GM19023 (cell line): ENCODE data around the gene DPPA3.
"Not testable (repeated sequence)": the region's sequence is repeated elsewhere in the genome, so short reads cannot be mapped to it uniquely, and the experiment has no call there.

Experiments used
- ATAC-seq: cut with Tn5 transposase; IDR thresholded peaks from one replicate; pipeline ENCODE4 v1.9.1; 2021; ENCODE audit warnings: mild to moderate bottlenecking, moderate library complexity; ENCODE audit not compliant: unreplicated experiment

The DPPA3 gene

GRCh38 chr12:7711133-7711532 lies at the start of gene DPPA3:
Gene DPPA3 (plus strand): TSS chr12:7711433. CDS start chr12:7711571, 138 bp downstream.
- ATAC-seq = no peak

DNA sequence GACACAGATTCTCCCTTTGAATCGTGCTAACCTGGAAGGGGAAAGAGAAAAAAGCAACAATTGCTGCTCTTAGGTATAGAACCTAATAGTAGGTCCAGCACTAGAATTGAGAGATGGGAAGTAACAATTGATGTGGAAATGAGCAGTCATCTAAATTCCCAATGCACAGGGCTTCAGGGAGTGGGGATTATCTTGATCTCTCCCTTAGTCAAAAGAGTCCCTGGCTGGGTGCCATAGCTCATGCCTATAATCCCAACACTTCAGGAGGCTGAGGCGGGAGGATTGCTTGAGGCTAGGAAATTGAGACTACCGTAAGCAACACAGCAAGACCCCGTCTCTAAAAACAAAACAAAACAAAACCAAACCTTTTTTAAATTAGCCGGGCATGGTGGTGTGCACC lies 49.5 kb upstream of the DPPA3 start:
- ATAC-seq = no peak

DNA sequence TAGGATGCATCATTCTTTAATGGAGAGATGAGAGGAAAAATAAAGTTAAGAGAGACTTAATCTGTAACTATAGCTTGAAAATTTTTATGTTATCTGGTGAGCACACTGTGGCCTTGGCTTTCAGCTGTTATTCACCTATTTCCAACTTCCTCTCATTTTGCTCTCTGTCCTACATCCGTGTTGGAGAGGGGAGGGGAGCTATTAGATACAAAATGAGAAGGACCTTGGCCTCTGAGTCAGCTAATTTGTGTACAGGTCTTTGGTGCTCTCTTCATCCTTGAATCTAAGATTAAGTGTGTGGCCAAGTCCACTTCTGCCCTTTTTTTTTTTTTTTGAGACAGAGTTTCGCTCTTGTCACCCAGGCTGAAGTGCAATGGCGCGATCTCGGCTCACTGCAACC lies 44.6 kb upstream of the DPPA3 start:
- ATAC-seq = no peak

DNA sequence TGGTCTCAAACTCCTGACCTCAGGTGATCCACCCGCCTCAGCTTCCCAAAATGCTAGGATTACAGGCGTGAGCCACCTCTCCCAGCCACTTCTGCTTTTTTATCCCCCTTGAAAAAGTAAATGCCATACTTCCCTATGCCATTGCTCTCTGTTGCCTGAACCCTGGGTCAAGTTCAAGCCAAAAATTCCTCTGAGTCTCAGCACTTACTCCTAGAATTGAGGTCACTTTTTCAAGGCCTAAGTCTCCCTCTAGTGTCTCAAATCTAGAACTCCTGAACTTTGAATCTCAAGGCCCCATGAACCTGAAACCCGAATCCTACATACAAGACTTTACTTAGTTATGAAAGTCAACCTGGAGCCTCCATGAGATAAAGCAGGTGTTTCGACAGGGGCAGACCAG lies 44.1 kb upstream of the DPPA3 start:
- no peak for ATAC-seq

GRCh38 chr12:7668171-7668570 lies 43.1 kb upstream of the DPPA3 start:
- ATAC-seq = no peak

GRCh38 chr12:7675455-7675854 lies 35.8 kb upstream of the DPPA3 start:
- ATAC-seq = not testable (repeated sequence)

DNA sequence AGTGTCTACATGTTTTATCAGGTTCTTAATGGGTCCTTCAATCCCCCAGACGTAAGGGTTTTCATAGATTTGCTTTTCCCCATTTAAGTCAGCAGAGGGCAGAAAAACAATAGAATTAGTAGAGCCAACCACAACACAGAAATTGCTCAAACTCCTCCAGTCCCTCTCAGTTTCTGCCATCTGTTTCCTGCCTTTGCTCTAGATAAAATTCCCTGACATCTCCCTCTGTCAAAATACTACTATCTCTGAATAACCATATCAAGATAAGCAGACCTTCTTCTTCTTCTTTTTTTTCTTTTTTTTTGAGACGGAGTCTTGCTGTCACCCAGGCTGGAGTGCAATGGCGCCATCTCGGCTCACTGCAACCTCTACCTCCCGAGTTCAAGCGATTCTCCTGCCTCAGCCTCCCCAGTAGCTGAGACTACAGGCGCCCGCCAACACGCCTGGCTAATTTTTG lies 33.8 kb upstream of the DPPA3 start:
- not testable (repeated sequence) for ATAC-seq

- ATAC-seq = no peak
Measured at GRCh38 chr12:7678744-7679143, 32.5 kb upstream of the DPPA3 start.

DNA sequence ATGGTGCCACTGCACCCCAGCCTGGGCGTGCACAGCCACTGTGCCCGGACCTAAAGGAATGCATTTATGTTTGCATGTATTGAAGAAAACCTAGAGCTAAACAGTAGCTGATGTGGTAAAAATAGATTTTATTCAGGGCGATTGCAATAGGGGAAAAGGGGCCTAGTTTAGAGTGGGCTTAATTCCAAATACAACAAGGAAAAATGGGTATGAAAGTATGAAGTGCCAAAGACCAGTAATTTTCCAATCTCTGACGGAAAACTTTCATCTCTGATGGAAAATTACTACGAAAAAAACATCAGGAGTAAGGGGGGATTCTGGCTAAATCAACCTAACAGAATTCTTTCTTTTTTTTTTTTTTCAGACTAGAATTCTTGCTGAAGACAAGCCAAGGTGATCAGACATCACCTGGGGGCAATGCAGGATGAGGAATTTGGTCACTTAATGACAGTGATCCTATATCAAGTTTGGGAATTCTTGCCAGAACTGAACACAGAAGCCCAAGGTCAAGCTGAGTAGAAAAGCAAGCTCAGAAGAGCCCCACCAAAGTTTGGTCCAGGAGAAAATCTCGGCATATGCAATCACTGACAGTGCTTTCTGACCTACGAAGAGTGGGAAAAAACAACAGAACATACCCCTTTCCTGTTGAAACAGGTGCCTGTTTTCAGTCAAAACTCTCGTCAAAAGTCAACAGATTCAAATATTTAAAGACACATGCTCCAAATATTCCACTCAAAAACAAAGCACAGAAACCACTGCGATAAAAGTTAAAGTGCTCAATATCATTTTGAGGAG lies 31.8 kb upstream of the DPPA3 start:
- ATAC-seq = no peak

- ATAC-seq = no peak
Measured at GRCh38 chr12:7681535-7681934, 29.7 kb upstream of the DPPA3 start.

DNA sequence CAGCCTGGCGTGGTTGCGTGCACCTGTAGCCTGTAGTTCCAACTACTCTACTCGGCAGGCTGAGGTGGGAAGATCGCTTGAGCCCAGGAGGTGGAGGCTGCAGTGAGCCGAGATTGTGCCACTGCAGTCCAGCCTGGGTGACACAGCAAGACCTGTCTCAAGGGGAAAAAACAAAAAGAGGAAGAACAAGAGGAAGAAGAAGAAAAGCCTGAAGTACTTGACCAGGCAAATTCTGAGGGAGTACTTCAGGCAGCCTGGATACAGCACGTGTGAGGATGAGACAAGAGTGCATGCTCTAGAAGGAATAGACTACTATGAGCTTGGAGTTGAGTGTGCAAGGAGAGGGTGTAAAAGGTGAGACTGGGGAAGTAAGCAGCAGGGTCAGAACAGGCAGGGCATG lies 17.4 kb upstream of the DPPA3 start:
- no peak for ATAC-seq

DNA sequence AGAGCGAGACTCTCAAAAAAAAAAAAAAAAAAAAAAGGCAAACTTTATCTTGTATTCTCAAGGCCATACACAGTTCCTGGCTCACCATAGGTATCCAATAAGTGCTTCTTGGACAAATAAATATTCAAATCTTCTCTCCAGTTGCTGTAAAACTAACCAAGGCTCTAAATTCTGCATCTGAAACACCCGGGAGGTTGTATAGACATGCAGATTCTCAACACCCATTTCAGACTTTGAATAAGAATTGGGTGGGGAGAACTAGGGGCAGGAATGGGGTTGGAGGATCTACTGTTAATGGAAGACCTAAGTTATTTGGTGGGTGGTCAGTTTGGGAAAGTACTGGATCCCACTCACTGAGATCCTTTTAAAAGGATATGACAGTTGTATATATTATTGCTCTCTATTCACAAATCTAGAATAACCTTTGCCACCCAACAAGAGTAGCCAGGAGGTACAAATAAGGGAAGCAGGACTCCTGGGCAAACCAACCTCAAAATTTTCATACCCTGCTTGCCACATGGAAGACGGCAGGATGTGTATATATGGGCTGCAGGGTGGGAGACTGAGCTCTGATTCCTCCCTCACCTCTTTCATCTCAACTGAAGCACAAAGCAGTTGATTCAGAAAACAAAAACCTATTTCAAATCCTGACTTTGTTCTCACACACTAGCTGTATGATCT lies 16.5 kb upstream of the DPPA3 start:
- no peak for ATAC-seq

DNA sequence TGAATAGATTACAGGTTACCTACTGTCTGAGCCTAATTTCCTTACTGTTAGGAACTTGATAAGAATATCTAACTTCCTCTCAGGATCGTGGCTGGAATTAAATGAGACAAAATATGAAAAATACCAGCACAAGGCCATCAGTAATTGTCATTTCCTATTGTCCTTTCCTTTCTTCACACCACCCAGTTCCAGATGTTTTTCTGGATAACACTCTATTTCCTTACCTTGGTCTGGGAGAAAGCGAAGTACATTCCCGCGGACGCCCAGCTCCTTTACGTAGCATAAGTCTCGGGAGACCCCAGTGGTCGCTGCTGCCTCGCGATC lies 16.0 kb upstream of the DPPA3 start:
- ATAC-seq = no peak

DNA sequence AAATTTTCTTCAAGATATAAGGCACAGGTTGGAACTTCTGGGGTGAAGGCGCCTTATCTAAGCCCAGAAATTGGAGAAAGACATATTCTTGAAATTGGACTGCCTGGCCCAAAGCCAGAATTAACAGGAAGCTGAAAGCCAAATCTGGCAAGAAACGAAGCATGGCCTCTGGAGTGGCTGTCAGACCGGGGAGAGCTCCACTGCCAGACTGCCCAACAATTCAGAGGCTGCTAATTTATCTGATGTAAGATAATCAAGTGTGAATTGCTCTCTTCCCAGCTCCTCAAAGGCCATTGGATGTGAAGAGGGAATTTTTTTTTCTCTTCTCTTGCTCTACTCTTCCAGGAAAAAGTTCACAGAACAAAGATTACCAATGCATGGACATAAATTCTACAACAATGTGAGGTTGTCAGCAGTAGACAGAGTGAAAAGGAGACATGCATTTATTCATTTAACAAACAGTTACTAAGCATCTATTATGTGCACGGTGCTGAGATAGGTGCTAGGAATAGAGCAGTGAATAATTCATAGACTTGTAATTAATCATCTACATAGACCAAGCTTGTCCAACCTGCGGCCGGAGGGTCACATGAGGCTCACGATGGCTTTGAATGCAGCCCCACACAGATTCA lies 15.6 kb upstream of the DPPA3 start, which contains the start of gene GDF3:
Gene GDF3 (minus strand): TSS at position 210 of the 632 bp plus-strand sequence. CDS start 47 bp downstream, at position 163.
- no peak for ATAC-seq

DNA sequence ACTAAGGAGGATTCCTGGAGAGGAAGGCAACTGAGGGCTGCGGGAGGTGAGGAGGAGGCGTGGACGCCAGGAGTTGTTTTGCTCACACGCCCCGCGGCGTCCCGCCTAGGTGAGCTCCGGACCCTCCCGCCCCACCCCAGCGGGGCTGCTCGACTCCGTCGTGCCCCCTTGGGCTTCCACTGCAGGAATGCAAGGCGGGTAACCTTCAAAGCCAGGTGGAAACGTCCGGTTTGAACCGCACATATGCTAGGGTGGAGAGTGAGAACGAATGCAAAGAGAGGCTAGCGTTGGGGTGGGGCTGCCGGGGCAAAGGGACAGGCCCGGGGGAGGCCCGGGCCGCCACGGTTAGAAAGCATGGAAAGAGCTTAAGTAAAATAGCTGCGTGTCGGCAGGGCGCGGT lies 5.4 kb upstream of the DPPA3 start:
- ATAC-seq = no peak

- ATAC-seq = no peak
Measured at GRCh38 chr12:7709969-7710675, 1.1 kb upstream of the DPPA3 start.

GRCh38 chr12:7712841-7713442 lies 1.7 kb downstream of the DPPA3 start:
- no peak for ATAC-seq

GRCh38 chr12:7716381-7716780 lies 5.1 kb downstream of the DPPA3 start:
- no peak for ATAC-seq

DNA sequence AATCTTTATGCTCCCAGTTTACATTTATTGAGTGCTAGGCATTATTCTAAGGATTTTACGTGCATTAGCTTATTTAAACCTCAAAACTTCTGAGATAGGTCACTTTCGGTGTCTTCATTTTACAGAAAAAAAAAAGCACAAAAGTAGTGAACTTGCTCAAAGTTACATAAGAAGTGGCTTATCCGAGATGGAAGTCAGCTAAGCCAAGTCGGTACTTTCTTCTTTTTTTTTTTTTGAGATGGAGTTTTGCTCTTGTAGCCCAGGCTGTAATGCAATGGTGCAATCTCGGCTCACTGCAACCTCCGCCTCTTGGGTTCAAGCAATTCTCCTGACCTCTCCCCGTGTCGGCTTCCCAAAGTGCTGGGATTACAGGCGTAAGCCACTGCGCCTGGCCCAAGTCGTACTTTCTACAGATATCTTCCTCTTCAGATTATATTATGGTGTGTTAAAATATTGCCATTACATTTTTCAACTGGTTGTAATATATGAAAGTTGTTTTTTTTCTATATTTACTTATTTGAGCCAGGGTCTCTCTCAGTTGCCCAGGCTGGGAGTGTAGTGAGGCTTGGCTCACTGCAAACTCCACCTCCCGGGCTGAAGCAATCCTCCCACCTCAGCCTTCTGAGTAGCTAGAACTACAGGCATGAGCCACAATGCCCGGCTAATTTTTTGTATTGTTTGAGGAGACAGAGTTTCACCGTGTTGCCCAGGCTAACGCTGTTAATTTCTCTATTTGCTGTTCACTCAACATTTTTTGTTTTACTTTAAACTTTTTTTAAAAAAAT lies 8.9 kb downstream of the DPPA3 start:
- no peak for ATAC-seq

DNA sequence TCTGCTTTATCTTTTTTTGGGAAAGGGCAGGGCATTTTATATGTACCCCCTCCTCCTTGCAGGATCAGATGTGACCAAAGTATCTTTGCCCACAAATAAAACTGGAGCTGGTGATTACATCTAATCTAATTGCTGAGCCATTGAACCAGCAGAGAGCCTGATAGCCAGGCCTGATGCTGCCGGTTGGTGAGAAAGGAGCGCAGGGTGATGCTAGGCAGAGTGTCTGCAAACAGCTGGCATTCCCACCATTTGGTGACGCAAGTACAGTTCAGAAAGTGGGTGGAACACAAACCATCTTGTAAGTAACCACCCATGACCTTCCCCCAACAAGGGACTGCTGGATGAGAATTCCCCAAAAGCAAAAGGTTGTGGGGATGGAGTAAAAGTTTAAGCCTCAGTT lies 12.7 kb downstream of the DPPA3 start:
- ATAC-seq = no peak
